ENCODE results near the gene PMEPA1. TPM values are rescaled to one million over a fixed set of nuclear protein-coding genes. Genes with fewer than 3 reads are reported as not detected.

Gene PMEPA1
- polyA plus RNA-seq, 2 of the 4 experiments (the other 2 are of a cell fraction), result 131 to 147 TPM

GRCh38 chr20:57694481-57694880 is 15.3 kb downstream of the PMEPA1 start:
- H3K4me3 ChIP-seq, result no peak overlapping the region
- 78% methylated on average over 4 of the region's 4 CpGs for WGBS (ENCODE audit: missing lambda C conversion rate)

DNA sequence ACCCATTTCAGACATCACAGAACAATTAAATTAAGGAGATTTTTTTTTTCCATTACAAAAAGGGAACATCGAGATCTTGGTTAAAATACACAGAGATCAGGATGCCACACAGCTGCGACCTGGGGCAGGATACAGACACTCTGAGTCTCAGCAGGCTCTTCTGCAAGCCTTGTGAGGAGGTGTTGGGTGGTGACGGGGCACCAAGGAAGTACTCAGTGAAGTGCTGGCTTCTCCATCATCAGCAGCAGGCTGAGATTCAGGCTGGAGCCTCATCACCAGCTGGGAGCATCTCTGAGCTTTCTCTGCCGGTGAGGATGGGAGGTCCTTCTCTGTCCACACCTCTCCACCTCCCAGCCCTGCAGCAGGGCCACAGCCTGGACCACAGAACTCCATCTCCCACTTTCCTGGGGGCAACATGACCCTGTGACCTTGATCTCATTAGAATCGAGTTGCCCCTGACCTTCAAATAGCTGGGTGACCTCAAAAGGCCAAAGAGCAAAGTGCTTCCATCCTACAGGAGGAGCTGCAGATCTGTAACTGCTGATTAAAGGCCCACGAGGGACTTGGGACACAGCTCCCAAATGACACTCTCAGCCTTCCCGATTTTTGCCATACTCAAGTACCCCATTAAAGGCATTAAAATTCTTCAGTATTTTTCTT is 16.0 kb downstream of the PMEPA1 start:
- POLR2A ChIA-PET, result interaction anchor here (4.8 kb wide), 1 partner anchor 17 kb away, joined by 23 read pairs; the partner anchor contains the start of gene PMEPA1
- no peak for ATAC-seq
- TF ChIP-seq NR3C1 (IDR thresholded peaks at IDR 0.05) (no peak), ESRRA (IDR thresholded peaks at IDR 0.05; ENCODE audit: borderline replicate concordance, low read length) (peak; percentile 57; the same call in 1 of the 2 replicates)
- H3K4me2 ChIP-seq, result peak overlapping the region; percentile 85
- peak overlapping the region; percentile 92 to 97 for H3K27ac ChIP-seq
- no peak for DNase-seq (ENCODE audit: low read depth in 1 of 2, low spot score in 1 of 2)
- H3K4me1 ChIP-seq, result peaks cover 95% of the 10 kb centered on the region
- no peaks in the 10 kb centered on the region for H3K9me3 ChIP-seq
- no peak for FAIRE-seq
- 64% methylated on average over 7 of the region's 7 CpGs for WGBS (ENCODE audit: missing lambda C conversion rate)
- CTCF ChIA-PET, result interaction anchor here (0.6 to 4.6 kb wide), 12 partner anchors 12 to 515 kb away, joined by 3 to 19 read pairs (median 5); partner anchors contain the start of gene PMEPA1
- H3K4me3 ChIP-seq, result no peak overlapping the region

More at GRCh38 chr20:57694481-57694880, 15.3 kb downstream of the PMEPA1 start:
- TF ChIP-seq NPAS2 (CRISPR knock-in tag; IDR thresholded peaks at IDR 0.05; ENCODE audit: borderline replicate concordance) (no peak), MAZ (IDR thresholded peaks at IDR 0.05; ENCODE audit: borderline replicate concordance, low read depth, low read length) (no peak), HEYL (CRISPR knock-in tag; IDR thresholded peaks at IDR 0.05) (no peak), RNF2 (IDR thresholded peaks at IDR 0.05; ENCODE audit: borderline replicate concordance, low read depth) (no peak), SREBF2 (IDR thresholded peaks at IDR 0.05) (no peak), POLR2A (IDR thresholded peaks at IDR 0.05; ENCODE audit: low read length) (no peak), BHLHE40 (IDR thresholded peaks at IDR 0.05; ENCODE audit: low read depth, low read length) (no peak), ZNF302 (CRISPR knock-in tag; IDR thresholded peaks at IDR 0.05) (no peak), HOXB13 (CRISPR knock-in tag; IDR thresholded peaks at IDR 0.05; ENCODE audit: low read depth) (no peak), MYC (IDR thresholded peaks at IDR 0.05; ENCODE audit: borderline replicate concordance, low read length) (no peak), FOSL2 (IDR thresholded peaks at IDR 0.05) (no peak), FOSL2 (CRISPR knock-in tag; IDR thresholded peaks at IDR 0.05) (no peak), ELK1 (IDR thresholded peaks at IDR 0.05; ENCODE audit: low read depth, low read length) (no peak), ZFP36 (IDR thresholded peaks at IDR 0.05; ENCODE audit: borderline replicate concordance, partially characterized antibody) (no peak), JUN (IDR thresholded peaks at IDR 0.05) (no peak), TP53 (CRISPR knock-in tag; IDR thresholded peaks at IDR 0.05) (no peak)
- TF ChIP-seq, protein P1, sequence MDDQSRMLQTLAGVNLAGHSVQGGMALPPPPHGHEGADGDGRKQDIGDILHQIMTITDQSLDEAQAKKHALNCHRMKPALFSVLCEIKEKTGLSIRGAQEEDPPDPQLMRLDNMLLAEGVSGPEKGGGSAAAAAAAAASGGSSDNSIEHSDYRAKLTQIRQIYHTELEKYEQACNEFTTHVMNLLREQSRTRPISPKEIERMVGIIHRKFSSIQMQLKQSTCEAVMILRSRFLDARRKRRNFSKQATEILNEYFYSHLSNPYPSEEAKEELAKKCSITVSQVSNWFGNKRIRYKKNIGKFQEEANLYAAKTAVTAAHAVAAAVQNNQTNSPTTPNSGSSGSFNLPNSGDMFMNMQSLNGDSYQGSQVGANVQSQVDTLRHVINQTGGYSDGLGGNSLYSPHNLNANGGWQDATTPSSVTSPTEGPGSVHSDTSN (IDR thresholded peaks at IDR 0.05), result no peak
- TF ChIP-seq, protein P2, sequence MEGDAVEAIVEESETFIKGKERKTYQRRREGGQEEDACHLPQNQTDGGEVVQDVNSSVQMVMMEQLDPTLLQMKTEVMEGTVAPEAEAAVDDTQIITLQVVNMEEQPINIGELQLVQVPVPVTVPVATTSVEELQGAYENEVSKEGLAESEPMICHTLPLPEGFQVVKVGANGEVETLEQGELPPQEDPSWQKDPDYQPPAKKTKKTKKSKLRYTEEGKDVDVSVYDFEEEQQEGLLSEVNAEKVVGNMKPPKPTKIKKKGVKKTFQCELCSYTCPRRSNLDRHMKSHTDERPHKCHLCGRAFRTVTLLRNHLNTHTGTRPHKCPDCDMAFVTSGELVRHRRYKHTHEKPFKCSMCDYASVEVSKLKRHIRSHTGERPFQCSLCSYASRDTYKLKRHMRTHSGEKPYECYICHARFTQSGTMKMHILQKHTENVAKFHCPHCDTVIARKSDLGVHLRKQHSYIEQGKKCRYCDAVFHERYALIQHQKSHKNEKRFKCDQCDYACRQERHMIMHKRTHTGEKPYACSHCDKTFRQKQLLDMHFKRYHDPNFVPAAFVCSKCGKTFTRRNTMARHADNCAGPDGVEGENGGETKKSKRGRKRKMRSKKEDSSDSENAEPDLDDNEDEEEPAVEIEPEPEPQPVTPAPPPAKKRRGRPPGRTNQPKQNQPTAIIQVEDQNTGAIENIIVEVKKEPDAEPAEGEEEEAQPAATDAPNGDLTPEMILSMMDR (IDR thresholded peaks at IDR 0.05), result no peak
- Histone ChIP-seq H3K4me1 (peaks cover 95% of the 10 kb centered on the region), H3K4me2 (peak overlapping the region; percentile 85), H3K27ac (peak overlapping the region; percentile 92 to 97), H3K9me3 (no peaks in the 10 kb centered on the region)
- ATAC-seq, result no peak
- CTCF ChIA-PET, result interaction anchor here (0.6 to 4.6 kb wide), 7 partner anchors 13 to 485 kb away, joined by 3 to 19 read pairs (median 5); partner anchors contain the start of gene PMEPA1
- no peak for FAIRE-seq
- DNase-seq (ENCODE audit: low read depth in 1 of 2, low spot score in 1 of 2), result no peak
- POLR2A ChIA-PET, result interaction anchor here (4.8 kb wide), 1 partner anchor 16 kb away, joined by 23 read pairs; the partner anchor contains the start of gene PMEPA1

Measured in A549 (cell line).